ENCODE data around the gene PROP1.
"Not testable (repeated sequence)": the region's sequence is repeated elsewhere in the genome, so short reads cannot be mapped to it uniquely, and the experiment has no call there.

DNA sequence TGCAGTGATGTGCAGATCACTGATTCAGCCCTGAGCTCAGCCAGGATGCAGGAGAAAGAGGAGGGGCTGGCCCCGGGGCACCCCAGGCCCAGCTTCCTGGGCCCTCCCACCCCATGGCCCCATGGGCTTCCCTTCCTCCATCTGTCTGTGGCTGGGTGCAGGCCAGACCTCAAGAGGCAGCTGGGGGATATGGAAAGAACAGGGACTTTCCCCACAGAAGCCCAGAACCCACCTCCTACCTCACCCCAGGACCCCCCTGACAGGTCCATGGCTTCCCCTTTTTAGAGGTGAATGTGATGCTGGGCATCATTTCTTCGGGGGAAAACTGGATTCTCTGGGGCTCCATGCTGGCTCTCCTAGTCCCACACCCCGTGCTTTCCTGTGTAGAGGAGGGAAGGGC, 53.1 kb downstream of the PROP1 start:
- TF ChIP-seq POLR2A, POLR2AphosphoS5 (IDR thresholded peaks at IDR 0.05): not testable (repeated sequence)
- TF ChIP-seq, protein P1, sequence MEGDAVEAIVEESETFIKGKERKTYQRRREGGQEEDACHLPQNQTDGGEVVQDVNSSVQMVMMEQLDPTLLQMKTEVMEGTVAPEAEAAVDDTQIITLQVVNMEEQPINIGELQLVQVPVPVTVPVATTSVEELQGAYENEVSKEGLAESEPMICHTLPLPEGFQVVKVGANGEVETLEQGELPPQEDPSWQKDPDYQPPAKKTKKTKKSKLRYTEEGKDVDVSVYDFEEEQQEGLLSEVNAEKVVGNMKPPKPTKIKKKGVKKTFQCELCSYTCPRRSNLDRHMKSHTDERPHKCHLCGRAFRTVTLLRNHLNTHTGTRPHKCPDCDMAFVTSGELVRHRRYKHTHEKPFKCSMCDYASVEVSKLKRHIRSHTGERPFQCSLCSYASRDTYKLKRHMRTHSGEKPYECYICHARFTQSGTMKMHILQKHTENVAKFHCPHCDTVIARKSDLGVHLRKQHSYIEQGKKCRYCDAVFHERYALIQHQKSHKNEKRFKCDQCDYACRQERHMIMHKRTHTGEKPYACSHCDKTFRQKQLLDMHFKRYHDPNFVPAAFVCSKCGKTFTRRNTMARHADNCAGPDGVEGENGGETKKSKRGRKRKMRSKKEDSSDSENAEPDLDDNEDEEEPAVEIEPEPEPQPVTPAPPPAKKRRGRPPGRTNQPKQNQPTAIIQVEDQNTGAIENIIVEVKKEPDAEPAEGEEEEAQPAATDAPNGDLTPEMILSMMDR (IDR thresholded peaks at IDR 0.05 in 8 of 11, conservative IDR thresholded peaks at IDR 0.05 in 3 of 11): not testable (repeated sequence)
